HG03097 (cell line): ENCODE results near the gene SHROOM3.
"Not testable (repeated sequence)": the region's sequence is repeated elsewhere in the genome, so short reads cannot be mapped to it uniquely, and the experiment has no call there.

Source experiments
- ATAC-seq: cut with Tn5 transposase; IDR thresholded peaks from one replicate; pipeline ENCODE4 v1.9.1; 2021; ENCODE audit not compliant: unreplicated experiment, low FRiP score

The SHROOM3 gene

DNA sequence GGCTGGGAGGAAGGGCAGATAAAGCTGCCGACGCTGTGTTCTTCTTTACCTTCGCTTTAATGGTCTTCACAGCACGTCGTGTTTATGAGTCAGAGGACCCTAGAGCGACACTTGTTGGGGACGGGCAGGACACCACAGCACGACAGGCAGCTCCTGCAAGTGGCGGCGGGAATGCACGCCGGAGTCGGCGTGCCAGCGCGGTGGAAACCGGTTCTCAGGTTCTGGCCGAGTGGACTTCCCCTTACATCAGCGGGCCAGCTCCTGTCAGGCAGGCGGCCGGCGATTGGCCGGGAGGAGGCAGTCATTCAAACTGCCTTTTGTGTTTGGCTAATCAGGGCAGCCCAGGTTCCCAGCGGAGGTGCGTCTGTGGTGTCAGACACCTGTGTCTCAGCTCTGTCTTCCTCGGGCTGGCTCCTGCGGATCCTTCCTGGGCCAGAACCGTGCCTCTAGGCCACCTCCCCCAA is 150.9 kb downstream of the SHROOM3 start:
- ATAC-seq, result peak; percentile 67

DNA sequence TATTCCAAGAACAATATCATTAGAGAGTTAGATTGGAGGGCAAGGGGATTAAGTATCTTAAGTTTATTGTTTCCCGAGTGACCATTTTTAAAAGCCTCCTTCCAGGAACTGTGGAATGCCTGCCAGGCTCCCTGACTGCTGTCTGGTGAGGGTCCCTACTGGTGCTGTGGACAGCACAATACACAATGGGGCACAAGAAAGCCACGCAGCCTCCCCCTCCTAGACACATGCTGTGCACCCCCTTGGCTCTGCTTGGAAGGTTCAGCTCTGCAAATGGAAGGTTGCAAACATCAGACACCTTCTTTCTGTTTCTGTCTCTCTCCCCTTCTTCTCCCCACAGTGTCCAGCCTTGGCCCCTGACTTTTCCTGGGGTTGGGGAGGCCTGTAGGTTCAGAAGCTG is 153.2 kb downstream of the SHROOM3 start:
- ATAC-seq, result no peak

DNA sequence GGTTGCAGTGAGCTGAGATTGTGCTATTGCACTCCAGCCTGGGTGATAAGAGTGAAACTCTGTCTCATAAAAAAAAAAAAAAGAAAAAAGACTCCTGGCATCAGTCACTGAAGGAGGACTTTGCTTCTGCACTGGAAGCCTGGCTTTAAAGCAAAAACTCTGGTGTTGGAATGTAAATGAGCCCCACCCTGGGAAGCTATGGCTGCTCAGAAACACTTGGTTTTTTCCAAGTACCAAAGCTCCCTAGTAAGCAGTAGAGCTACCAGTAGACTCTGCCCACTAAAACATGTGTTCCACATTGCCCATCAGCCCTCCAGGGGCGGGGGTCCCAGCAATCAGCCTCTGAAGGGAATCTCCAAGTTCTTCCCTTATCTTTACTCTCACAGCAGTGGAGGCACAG is 154.4 kb downstream of the SHROOM3 start:
- no peak for ATAC-seq

DNA sequence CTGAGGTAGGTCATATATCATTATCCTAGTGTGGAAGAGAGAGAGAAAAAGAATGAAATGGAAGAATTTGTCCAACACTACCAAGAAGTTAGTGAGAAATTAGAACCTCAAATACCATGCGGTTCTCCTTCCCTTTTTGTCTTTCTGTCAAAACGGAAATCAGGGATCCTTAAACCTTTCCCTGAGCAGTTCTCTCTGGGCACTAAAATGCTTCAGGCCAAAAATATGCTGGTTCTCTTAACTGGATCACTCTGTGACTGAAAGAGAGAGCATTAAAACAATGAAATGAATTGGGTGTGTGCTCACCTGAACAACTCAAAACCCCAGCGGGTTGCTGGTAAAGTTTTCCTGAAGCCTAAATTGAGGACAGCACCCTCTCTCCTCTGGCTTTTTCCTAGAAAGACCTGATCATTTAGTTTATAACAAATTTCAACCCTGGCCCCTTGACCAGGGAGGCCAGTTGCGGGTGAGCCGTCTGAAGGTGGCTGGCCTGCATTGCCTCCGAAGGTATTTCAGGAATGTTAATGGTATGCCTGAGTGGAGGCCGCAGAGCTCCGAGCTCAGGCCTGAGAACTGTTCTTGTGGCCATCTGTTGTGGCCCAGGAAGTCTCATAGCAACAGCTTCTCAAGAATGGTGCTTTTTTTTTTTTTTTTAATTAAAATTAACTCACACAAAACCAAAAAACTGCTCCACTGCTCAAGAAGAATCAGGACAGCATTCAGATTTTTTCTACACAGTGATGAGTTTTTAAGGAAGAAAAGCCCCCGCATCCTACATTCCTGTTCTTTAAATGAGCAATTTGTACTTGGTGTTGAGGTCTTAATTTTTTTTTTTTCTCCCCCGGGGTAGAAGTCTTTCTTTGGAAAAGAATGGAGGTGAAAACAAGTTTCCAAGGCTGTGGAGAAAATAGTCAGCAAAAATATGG is 155.1 kb downstream of the SHROOM3 start:
- no peak for ATAC-seq

DNA sequence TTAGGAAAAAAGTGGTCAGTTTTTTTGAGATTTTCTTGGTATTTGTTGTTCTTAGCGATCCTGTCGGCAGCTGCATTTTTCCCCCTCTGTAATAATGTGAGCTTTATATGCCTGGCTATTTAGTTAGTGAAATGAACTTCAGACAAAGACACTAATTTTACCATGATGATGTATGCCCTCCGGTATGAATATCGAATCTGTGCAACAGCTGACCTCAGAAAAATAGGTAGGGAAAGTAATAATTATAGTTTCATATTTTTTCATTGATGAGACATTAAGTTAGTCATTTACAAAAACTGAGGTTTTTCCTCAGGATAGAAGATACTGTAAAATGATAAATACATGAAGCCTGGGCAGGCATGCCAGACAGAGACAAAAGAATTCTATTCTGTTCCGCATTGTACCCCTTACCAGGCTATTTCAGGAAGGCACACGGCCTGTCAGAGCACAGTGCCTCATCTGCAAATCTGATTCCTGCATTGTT is 155.8 kb downstream of the SHROOM3 start:
- no peak for ATAC-seq

DNA sequence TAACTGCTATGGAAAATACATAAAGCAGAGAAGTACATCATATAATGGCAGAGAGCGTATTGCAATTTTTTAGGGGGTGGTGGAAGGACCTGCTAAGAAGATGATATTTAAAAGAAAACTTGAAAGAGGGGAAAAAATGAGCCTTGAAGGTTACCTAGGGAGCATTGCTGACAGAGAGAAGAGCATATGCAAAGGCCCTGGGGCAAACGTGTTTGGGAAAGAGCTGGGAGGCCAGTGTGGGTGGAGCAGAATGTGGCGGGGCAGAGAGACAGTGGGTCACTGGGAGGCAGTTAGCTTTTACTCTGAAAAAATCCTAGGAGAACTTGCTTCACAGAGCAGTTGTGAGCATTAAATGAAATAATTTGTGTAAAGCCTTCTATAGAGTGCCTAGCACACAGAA is 157.0 kb downstream of the SHROOM3 start:
- ATAC-seq, result no peak

DNA sequence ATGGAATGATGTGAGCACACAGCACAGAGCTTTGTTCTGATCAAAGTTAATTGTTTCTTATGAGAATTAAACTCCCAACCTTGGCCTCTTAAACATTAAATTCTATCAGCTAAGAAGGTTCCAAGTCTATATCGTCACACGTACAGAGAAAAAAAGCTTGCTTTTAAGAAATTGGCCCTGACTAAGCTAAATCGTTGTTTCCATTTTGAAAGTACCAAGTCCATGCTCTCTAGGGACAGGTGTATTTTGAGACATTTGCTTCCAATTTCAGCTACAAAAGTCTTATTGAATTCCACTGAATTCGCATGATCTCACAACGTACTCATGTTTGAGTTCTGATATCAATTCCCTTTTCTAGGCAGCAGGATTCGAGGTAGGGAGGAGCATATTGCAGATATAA is 157.4 kb downstream of the SHROOM3 start:
- no peak for ATAC-seq

DNA sequence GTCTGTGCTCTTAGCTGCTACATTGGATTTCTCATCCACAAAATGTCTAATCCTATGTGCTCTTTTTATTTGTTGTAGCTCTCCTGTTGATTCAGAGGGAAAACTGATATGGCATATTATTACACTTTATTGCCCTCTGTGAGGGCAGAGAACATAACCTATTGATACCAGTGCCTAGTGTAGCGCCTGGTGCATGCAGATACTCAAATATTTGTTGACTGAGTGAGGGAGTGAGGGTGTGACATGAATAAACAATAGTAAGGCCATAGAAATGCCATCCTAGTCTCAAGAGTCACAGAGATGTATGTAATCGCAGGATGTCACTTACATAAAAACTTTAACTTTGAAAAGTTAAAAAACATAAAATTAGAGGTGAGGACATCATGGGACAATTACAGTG is 159.1 kb downstream of the SHROOM3 start:
- no peak for ATAC-seq

DNA sequence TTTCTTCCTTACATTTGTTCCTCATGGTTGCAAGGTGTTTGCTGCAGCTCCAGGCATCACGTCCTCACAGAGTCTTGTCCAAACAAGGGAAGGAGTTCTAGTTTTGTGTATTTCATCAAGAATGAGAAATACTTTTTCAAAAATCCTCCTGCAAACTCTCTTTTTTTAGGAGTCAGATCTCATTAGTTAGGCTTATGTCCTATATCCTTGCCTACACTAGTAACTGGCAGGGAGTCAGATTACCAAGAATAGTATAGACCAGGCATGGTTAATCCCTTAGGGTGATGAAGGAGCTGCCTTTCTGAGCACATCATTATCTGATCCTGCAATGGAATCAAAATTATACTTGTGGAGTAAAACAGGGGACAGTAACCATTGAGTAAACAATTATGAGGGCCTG is 160.4 kb downstream of the SHROOM3 start:
- ATAC-seq, result no peak

DNA sequence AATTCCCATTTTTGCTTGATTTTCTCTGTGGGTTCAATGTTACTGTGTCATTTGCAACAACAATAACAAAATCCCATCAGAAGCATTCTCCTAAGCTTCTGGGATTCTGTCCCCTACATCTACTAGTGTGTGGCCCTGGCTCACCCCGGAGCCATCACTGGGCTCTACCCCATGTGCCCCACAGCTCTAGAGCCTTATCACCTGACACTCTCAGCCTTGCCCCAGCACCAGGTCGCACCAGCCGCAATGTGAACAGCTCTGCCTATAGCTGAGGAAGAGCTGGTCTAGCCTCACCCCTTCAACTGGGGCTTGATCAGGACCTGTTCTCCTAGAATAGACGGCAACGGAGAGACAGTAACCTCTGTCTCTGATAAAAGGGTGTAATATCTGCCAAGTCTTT is 161.7 kb downstream of the SHROOM3 start:
- ATAC-seq, result no peak

DNA sequence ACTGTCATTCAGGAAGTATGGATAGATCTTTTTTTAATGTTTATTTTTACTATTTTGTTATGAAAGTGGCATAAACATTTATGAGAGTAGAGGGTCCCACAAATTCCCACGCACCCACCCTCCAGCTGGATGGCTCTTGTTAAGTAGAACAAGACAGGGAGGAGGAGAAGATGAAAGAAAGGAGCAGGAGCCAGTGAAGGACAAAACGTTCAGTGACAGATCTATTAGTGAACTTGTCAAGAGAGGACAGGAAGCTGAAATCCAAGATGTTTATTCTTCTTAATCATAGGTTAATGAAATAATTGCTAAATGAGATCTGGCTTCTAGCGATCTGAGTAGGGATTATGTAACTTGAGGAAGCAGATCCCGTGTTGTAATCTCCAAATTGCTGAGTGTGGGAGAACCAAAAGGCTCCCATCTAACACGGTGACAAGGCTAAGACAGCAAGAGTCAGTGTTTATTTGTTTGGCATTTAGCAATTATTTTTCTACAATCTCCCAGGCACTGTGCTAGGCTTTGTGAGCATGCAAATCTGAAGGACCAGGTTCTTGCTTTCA is 162.5 kb downstream of the SHROOM3 start:
- no peak for ATAC-seq

DNA sequence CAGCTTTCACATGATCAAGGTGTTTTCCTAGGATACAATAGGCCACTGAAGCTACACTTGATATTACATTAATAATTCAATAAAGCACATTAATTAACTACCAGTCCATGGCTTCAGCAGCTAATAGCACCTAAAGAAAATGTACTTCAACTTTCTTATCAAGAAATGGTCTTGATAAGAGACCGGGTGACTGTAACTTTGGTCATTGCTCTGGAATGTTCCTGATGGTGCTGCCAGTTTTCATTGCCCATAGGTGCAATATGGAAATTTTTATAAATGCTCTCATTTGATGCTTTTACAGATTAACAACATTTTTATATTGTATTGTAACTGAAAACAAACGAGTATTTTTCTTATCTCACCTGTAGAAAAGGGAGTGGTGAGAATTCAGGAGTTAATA is 165.4 kb downstream of the SHROOM3 start:
- no peak for ATAC-seq

DNA sequence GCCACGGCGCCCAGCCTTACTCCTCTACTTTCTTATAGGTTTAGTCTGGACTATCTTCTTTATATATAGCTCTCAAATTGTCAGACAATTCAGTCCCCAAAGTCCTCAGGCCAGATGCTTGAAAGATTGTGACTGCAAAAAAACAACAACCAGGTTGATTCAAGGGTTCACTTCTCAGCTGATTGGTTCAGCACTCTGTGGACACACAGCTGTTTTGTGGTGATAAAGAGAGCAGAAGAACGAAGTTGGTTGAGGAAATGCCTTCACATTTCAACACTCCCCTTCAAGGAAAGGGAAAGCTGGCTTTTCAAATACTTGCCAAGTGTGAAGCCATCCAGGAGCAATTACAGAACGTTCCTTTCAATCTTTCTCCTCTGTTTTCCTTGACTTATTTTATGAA is 166.8 kb downstream of the SHROOM3 start:
- no peak for ATAC-seq

DNA sequence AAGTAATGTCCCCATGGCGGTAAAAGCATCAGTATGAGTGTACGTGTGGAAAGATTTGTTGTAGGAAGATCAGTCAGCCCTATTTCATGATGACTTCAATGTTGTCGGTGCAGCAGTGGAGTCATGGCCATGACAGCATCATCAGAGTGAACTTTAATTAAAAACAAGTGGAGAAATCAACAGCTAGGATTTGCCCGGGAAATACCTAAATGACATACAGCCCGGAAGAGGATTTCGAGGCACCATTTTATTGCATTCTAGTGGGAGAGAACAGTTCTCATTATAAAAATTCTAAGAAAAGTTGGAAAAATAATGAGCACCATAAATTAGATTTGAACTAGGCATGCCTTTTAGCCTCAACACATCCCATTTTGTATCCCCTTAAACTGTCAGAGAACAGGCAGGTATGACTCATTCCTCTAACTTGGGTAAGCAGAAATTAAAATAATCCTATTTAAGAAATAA is 170.1 kb downstream of the SHROOM3 start:
- no peak for ATAC-seq

DNA sequence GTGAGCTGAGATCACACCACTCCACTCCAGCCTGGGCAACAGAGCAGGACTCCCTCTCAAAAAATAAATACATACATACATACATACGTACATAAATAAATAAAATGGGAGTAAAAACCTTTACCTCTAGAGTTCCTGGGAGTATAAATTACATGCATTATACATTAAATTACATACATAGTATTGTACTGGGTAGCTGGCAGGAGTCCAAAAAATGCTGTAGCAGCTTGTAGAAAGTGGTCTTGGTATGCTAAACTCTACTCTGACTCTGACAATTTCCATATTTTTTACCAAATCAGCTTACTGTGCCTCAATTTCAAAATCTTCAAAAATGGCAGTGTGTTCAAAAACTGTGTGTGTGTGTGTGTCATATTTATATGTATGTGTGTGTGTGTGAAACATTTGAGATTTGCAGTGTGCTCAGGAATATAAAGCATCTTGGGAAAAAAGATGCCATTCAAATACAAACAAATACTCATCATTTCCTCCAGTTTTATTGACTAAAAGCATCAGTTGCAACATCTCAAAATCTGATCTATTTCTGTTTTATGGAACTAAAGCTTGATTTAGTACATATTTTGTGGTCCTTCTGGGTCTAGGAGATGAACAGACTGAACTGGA is 171.7 kb downstream of the SHROOM3 start:
- ATAC-seq, result no peak

DNA sequence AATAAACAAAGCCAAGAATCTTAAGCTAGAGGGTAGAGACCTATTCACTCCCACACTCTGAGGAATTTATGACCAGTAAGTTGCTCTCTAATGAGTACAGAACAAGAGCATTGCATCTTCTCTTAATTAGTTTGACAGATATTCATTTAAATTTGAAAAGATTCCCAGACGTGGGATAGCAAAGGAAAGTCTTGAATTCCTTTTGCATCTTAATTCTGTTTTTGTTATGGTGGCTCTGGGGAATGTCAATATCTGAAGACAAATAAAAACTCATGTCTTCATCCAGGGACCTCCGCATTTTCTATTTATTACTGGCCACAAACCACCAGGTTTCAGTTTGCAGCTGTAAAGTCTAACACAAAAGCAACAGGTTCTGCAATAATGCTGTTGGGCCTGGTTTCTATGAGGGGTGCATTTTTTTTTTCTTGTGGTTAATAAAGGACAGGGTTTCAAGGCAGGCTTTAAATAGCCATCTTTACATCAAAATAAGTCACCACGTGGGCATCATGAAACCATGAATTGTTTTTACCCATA is 172.3 kb downstream of the SHROOM3 start:
- ATAC-seq, result peak; percentile 83

DNA sequence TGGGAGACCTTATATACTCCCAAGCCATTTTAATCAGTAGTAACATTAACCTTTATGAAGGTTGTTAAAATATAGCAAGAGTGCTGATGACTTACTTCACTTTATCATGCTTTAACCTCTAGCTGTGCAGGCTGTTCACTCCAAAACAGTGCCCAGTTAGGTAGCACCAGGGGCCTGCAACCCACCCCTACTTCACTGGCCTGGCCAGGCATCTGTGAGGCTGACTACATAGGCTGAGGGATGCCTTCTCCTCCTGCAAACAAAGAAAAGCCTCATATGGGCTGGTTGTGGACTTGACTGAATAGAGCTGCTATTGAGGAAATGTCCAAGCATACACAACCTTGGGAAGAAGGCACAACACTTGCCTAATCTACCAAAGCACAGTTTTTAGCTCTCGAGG is 172.8 kb downstream of the SHROOM3 start:
- ATAC-seq, result peak; percentile 29

DNA sequence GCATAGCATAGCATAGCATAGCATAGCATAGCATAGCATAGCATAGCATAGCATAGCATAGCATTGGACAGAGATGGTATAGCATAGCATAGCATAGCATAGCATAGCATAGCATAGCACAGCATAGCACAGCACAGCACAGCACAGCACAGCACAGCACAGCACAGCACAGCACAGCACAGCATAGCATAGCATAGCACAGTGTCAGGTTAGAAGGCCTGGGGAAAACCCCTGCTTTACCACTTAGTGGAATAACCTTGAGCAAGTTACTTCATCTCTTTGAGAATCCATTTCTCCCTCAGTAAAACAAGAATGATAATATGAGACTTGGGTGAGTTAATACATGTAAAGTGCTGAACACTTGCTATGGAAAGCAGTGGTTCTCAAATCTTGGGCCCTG is 173.5 kb downstream of the SHROOM3 start:
- not testable (repeated sequence) for ATAC-seq

DNA sequence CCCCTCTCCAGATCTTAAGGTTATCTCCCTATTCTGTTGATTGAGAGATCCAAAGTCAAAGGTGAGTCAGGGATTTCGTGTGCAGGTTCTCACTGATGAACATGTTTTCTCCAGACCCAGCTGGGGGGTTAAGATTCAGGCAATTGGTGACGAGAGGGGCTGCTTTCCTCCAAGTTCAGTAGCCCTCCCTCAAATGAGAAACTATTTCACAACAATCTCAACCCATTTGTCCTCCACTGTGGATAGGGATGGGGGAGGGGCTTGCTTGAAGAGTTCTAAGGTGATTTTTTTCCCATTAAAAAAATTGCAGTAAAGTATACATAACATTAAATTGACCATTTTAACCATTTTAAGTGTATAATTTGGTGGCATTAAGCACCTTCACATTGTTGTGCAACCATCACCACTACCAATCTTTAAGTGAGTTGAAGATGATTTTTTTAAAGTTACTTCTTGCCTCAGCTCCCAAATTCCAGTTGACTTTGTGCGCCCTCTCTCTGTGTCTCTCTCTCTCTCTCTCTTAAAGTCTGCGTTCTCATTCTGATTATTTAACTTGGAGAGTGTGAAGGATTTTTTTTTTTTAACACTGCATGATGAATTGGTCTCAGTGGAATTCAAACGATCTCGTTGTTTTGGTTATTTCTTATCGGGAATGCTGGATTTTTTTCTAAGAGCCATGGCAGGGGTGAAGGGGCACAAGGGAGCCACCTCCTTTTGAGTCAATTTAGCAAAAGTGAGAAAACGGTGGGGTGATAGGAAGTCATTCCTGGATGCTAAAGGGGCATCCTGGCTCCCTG is 175.9 kb downstream of the SHROOM3 start:
- ATAC-seq, result no peak

DNA sequence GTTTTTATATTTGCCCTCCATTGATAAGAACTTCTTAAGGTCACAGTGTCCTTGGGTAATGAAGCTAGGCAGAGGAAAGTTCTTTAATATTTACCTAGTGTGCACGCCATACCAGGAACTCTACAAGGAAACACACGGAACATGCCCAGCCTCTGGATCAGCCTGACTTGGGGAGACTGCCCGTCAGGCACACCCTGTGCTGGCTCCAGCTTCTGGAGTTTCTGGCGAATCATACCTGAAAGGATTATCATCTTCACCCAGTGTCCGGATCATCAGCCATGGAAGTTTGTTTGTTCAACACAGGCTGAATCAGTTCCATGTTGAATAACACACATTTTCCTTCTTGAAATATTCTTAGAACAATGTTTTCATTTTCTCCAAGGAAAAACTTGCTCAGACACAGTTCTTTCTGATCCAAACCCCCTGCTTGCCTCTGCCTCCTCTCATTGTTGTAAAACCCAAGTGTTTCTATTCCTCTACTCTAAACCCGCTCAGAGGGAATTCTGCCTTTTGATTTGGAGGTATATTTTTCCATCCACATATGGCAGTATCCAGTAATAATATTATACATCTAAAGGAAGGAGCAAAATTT is 176.7 kb downstream of the SHROOM3 start:
- ATAC-seq, result no peak
